ENCODE results near the gene SLC39A7.
A peak's percentile ranks its signal among the peaks of the same experiment; 100 is the strongest.

The SLC39A7 gene

DNA sequence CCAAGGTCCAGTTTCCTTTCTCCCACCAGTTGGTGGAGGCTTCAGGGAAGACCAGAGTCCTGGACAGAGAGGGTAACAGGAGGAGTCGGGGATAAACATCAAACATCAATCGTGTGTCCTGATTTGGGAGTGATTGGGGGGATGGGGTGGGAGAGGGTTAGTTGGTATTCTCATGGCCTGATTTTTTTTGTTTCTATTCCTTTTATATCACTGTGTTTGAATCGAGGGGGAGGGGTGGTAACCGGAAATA is 3.4 kb downstream of the SLC39A7 start:
- DNase-seq (ENCODE audit: low spot score) (no peak), FAIRE-seq (no peak)

GRCh38 chr6:33204415-33205190 is 3.9 kb downstream of the SLC39A7 start, which contains the start of gene HSD17B8:
Gene HSD17B8, plus strand, starts transcription at chr6:33204655. Its CDS starts 14 bp downstream, at chr6:33204669.
- peak; percentile 73 for DNase-seq (ENCODE audit: low spot score)
- FAIRE-seq = no peak

- DNase-seq (ENCODE audit: low spot score) (peak; percentile 82), FAIRE-seq (peak; percentile 37)
Measured at GRCh38 chr6:33205191-33206026, 4.7 kb downstream of the SLC39A7 start.

GRCh38 chr6:33206027-33206863 is 5.6 kb downstream of the SLC39A7 start:
- FAIRE-seq = no peak
- no peak for DNase-seq (ENCODE audit: low spot score)

DNA sequence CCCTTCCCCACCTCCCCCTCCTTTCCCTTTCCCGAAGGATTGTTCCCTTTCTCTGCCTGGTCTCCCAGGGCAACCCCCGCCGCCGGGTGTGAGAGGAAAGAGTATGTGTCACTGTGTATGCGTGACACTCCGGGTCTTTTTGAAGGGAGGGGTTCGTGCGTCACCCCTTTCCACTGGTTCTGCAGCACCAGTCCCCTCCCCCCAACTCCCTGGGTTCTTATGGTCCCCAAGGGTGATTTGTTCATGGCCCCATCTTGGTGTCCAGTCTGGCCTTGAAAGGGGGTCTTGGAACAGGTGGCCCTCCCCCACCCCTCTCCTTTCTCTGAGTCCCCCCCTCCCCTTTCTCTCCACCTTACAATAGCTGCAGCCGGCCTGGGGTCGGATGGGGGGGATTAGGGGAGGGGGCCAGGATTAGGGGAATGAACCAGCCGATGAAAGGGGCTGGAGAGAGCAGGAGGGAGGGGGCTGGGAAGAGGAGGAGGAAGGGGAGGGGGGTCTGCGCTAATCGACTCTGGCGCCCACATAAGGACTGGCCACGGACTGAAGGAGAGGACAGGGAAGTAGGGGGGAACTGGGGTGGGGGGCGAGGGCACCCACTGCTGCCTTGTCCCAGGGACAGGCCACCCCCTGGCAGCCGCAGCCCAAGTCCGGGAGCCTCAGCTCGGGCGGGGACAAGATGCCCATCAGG is 6.3 kb downstream of the SLC39A7 start:
- peak; percentile 36 for DNase-seq (ENCODE audit: low spot score)
- no peak for FAIRE-seq

GRCh38 chr6:33207552-33208090 is 7.0 kb downstream of the SLC39A7 start:
- no peak for FAIRE-seq
- peak; percentile 49 for DNase-seq (ENCODE audit: low spot score)

- DNase-seq (ENCODE audit: low spot score) (peak; percentile 94), FAIRE-seq (no peak)
Measured at GRCh38 chr6:33208091-33208967, 7.7 kb downstream of the SLC39A7 start, which contains the start of gene RING1. Gene RING1, plus strand, starts transcription at chr6:33208500. Its CDS starts 323 bp downstream, at chr6:33208823.

GRCh38 chr6:33209856-33210255 is 9.2 kb downstream of the SLC39A7 start:
- no peak for FAIRE-seq
- no peak for DNase-seq (ENCODE audit: low spot score)

DNA sequence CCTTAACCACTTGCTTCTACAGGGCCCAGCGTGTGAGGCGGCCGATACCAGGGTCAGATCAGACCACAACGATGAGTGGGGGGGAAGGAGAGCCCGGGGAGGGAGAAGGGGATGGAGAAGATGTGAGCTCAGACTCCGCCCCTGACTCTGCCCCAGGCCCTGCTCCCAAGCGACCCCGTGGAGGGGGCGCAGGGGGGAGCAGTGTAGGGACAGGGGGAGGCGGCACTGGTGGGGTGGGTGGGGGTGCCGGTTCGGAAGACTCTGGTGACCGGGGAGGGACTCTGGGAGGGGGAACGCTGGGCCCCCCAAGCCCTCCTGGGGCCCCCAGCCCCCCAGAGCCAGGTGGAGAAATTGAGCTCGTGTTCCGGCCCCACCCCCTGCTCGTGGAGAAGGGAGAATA is 10.5 kb downstream of the SLC39A7 start:
- DNase-seq (ENCODE audit: low spot score) = no peak
- no peak for FAIRE-seq

- DNase-seq (ENCODE audit: low spot score) = no peak
- FAIRE-seq = no peak
Measured at GRCh38 chr6:33211666-33212422, 11.2 kb downstream of the SLC39A7 start.

DNA sequence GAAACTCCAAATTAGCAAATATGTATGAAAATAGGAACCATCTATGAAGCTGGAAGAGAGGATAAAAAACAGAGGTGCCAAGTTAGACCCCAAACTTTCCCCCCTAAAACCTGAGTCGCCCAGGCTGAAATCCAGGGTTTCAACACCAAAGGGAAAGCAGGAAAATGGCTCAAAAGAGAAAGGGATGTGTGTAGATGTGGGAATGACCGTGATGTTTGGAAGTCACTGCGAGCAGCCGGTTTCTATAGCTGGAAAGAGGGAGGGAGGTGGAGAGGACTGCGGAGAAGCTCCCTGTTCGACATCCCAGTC is 12.1 kb downstream of the SLC39A7 start:
- DNase-seq (ENCODE audit: low spot score) (no peak), FAIRE-seq (no peak)

DNA sequence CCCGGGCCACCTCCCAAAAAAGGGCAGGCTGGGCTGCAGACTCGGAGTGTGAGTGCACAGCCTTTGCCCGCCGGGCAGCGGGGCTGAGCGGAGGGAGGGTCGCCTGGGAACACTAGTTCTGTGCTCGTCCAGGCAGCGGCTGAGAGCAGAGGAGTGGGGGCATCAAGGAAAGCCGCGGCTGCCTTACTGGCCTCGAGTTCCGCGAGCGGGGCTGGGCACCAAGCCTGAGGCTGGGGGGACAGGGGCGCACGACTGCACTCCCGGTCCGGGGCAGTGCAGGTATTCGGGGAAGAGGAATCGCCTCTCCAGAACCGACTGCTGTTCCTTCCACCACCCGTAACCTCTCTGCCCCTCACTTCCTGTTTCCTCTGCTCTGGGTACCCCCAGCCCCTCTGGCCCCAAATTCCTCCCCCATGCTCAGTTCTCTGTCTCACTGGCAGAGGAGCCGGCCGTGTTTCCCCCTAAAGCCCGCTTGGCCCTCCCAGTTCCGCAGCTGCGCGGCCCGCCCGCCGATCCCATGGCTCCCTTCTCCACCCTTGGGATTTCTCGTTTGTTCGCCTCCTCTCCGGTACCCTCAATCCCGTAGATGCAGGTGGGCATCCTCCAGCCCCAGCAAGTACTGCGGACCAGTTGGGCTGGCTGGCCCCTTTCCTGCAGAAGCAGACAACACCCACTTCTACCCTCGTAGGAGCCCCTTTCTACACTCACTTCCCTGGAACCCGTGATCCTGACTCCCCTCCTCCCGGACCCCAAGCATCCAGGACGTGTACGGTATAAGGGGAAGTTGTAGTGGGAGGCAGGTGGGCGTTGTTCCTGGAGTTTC is 12.7 kb downstream of the SLC39A7 start:
- FAIRE-seq = no peak
- DNase-seq (ENCODE audit: low spot score) = no peak

- DNase-seq (ENCODE audit: low spot score) (no peak), FAIRE-seq (no peak)
Measured at GRCh38 chr6:33213989-33214335, 13.3 kb downstream of the SLC39A7 start.

DNA sequence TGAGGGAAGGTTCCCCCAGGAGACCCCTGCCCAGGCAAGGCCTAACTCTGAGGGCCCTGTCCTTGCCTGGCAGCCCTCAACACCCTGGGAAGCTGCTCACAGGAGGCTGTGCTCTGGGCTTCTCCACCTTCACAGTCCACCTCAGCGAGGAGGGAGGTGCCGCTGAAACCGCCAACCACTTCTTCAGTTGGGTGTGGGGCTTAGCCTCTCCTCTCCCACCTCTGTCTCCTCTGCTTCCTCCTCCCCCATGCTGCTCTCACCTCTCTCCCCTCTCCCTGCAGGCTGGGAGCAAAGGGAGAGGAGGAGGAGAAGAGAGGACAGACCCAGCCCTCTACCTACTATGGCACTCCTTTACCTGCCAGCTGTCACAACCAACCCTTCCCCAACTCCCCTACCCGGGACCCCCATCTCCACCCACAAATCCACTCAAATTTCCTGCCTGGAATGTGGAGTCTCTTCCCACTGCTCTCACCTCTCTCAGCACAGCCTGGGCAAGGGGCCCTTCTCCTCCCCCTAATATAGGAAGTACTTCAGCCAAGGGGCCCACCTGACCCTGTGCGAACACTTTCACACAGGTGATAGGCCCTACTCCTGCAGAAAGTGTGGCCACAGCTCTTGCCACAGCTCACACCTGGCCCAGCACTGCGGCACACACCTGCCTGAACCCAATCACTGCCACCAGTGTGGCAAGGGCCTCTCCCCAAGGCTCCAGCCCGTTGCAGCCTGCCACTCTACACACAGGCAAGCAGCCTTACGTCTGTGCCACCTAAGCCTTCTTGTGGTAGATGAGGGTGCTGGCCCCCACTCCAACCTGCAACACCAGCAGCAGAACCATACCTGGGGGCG is 14.8 kb downstream of the SLC39A7 start:
- DNase-seq (ENCODE audit: low spot score) (no peak), FAIRE-seq (no peak)

- DNase-seq (ENCODE audit: low spot score) = no peak
Measured at GRCh38 chr6:33216117-33216649, 15.5 kb downstream of the SLC39A7 start.

GRCh38 chr6:33217246-33217645 is 16.6 kb downstream of the SLC39A7 start:
- no peak for FAIRE-seq

More at GRCh38 chr6:33216117-33216649, 15.5 kb downstream of the SLC39A7 start:
- no peak for FAIRE-seq

GRCh38 chr6:33217681-33218080 is 17.0 kb downstream of the SLC39A7 start:
- FAIRE-seq = no peak
- no peak for DNase-seq (ENCODE audit: low spot score)

More at GRCh38 chr6:33217246-33217645, 16.6 kb downstream of the SLC39A7 start:
- DNase-seq (ENCODE audit: low spot score) = no peak

All from urothelium cell line (cell line).